Measurements from ENCODE around the gene ZNF8. TPM values are rescaled to one million over a fixed set of nuclear protein-coding genes. Genes with fewer than 3 reads are reported as not detected.

ZNF8 gene
- total and polyA plus RNA-seq, 4 experiments from 2014 or later: 0.63 to 10.2 (median 5.2) TPM

DNA sequence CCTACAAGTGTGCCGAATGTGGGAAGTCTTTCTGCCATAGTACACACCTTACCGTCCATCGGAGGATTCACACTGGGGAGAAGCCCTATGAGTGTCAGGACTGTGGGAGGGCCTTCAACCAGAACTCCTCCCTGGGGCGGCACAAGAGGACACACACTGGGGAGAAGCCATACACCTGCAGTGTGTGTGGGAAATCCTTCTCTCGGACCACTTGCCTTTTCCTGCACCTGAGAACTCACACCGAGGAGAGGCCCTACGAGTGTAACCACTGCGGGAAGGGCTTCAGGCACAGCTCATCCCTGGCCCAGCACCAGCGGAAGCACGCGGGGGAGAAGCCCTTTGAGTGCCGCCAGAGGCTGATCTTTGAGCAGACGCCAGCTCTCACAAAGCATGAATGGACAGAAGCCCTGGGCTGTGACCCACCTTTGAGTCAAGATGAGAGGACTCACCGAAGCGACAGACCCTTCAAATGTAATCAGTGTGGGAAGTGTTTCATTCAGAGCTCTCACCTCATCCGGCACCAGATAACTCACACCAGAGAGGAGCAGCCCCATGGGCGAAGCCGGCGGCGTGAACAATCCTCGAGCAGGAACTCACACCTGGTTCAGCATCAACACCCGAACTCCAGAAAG, 16.1 kb downstream of the ZNF8 start:
- H3K36me3 Mint-ChIP-seq: peaks cover 55 to 63% of the 10 kb centered on the region in 2 donors
- H3K9me3 Mint-ChIP-seq: peaks cover 0 to 40% (median 20%) of the 10 kb centered on the region in 8 donors
- Histone ChIP-seq H3K27me3 (ENCODE audit: insufficient read depth, low read length) (no peaks in the 10 kb centered on the region), H3K4me1 (ENCODE audit: insufficient read depth, low read length) (no peaks in the 10 kb centered on the region), H3K27ac (ENCODE audit: low read depth, low read length) (no peak overlapping the region), H3K9me3 (ENCODE audit: control insufficient read depth in 1 of 2, low read length in 2 of 2) (peaks cover 0 to 17% of the 10 kb centered on the region in 2 donors), H3K4me3 (ENCODE audit: low read length in 2 of 2) (no peak overlapping the region), H3K36me3 (ENCODE audit: insufficient read depth, low read length) (peaks cover 24% of the 10 kb centered on the region)
- peak overlapping the region in 1 of 7 donors; percentile 53 for H3K27ac Mint-ChIP-seq
- intact Hi-C loops (cut with micrococcal nuclease): no loop called here
- POLR2A ChIA-PET (ENCODE audit: partially characterized antibody): no interaction called here
- DNase-seq: no peak
- H3K4me1 Mint-ChIP-seq: peaks cover 0 to 5% (median under 1%) of the 10 kb centered on the region in 4 donors
- CTCF ChIA-PET (ENCODE audit: partially characterized antibody): no interaction called here
- no peak overlapping the region for H3K4me3 Mint-ChIP-seq
- H3K27me3 Mint-ChIP-seq: no peaks in the 10 kb centered on the region

DNA sequence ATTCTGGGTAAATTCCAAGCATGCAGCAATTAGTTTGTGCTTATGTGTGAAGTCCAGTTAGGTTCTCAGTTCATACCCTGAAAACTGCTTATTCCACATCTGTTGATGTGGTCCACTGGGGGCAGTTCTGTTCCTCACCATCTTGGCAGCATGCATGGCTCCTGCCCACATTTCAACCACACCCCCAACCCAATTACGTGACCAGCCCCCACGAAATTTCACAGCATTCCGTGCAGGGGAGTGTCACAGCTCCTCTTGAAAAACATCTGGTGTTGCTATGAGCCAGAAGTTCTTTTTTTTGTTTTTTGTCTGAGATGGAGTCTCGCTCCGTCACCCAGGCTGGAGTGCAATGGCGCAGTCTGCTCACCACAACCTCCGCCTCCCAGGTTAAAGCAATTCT, 17.3 kb downstream of the ZNF8 start:
- H3K27ac Mint-ChIP-seq: no peak overlapping the region
- POLR2A ChIA-PET (ENCODE audit: partially characterized antibody): interaction anchor here (1.6 kb wide), 1 partner anchor 19 kb away, joined by 3 read pairs; no protein-coding TSS in a partner anchor
- H3K27ac ChIP-seq (ENCODE audit: low read depth, low read length): no peak overlapping the region
- H3K27me3 Mint-ChIP-seq: no peaks in the 10 kb centered on the region
- no peak overlapping the region for H3K4me3 ChIP-seq (ENCODE audit: low read length in 2 of 2)
- H3K4me1 ChIP-seq (ENCODE audit: insufficient read depth, low read length): no peaks in the 10 kb centered on the region
- H3K27me3 ChIP-seq (ENCODE audit: insufficient read depth, low read length): no peaks in the 10 kb centered on the region
- H3K4me1 Mint-ChIP-seq: peaks cover 0 to 3% (median under 1%) of the 10 kb centered on the region in 4 donors
- no peak for DNase-seq
- H3K36me3 Mint-ChIP-seq: peaks cover 61 to 66% of the 10 kb centered on the region in 2 donors
- no peak overlapping the region for H3K4me3 Mint-ChIP-seq
- H3K9me3 ChIP-seq (ENCODE audit: control insufficient read depth in 1 of 2, low read length in 2 of 2): peaks cover 0 to 17% of the 10 kb centered on the region in 2 donors
- peaks cover 0 to 40% (median 20%) of the 10 kb centered on the region in 8 donors for H3K9me3 Mint-ChIP-seq
- intact Hi-C loops (cut with micrococcal nuclease): no loop called here
- CTCF ChIA-PET (ENCODE audit: partially characterized antibody): no interaction called here
- peaks cover 21% of the 10 kb centered on the region for H3K36me3 ChIP-seq (ENCODE audit: insufficient read depth, low read length)

DNA sequence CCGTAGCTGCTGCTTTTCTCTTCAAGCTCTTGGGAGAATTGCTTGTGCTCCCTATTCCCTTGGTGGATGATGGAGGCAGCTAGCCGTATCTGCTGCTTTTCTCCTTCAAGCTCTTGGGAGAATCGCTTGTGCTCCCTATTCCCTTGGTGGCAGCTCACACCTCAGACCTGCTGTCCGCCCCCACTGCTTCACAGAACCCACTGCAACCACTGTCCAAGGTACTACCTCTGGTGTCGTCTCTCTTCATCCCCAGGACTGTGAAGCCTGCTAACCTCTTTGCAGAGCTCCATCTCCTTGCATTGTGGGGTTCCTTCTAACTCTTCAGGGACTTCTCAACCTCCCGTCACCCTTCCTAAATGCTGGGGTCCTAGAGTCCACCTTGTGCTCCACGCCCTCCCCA, 21.9 kb downstream of the ZNF8 start:
- ChIA-PET POLR2A (ENCODE audit: partially characterized antibody) (no interaction called here), CTCF (ENCODE audit: partially characterized antibody) (no interaction called here)
- intact Hi-C loops (cut with micrococcal nuclease): no loop called here
- Mint-ChIP-seq H3K4me3 (no peak overlapping the region), H3K4me1 (peaks cover 10 to 15% (median 14%) of the 10 kb centered on the region in 4 donors), H3K36me3 (peaks cover 35 to 36% of the 10 kb centered on the region in 2 donors), H3K27ac (no peak overlapping the region), H3K9me3 (peaks cover 0 to 7% (median 3%) of the 10 kb centered on the region in 8 donors), H3K27me3 (no peaks in the 10 kb centered on the region)
- H3K9me3 ChIP-seq (ENCODE audit: control insufficient read depth in 1 of 2, low read length in 2 of 2): peaks cover 0 to under 1% of the 10 kb centered on the region in 2 donors
- H3K36me3 ChIP-seq (ENCODE audit: insufficient read depth, low read length): no peaks in the 10 kb centered on the region
- peaks cover 8% of the 10 kb centered on the region for H3K4me1 ChIP-seq (ENCODE audit: insufficient read depth, low read length)
- no peak overlapping the region for H3K4me3 ChIP-seq (ENCODE audit: low read length in 2 of 2)
- DNase-seq: no peak
- H3K27me3 ChIP-seq (ENCODE audit: insufficient read depth, low read length): no peaks in the 10 kb centered on the region
- H3K27ac ChIP-seq (ENCODE audit: low read depth, low read length): no peak overlapping the region

DNA sequence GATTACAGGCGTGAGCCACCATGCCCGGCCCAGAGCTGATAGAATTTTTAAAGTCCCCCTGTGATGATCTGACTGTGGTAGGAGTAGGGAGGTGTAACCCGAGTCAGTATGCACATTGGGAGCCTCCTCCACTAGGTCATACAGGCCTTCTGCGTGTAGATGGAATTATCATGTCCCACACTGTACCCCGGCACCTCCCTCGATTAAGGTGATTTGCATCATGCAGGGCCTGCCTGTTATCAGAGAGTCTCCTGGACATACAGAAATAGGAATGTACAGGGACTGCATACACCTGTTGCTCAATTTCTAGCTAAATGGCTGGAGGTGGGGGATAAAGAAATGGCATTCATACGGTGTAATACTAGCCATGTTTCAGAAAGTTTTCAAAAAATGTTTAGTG, 25.5 kb downstream of the ZNF8 start:
- peak overlapping the region; percentile 97 to 100 (median 99) for H3K27ac Mint-ChIP-seq
- Histone ChIP-seq H3K27ac (ENCODE audit: low read depth, low read length) (peak overlapping the region; percentile 95), H3K4me1 (ENCODE audit: insufficient read depth, low read length) (peaks cover 31% of the 10 kb centered on the region), H3K9me3 (ENCODE audit: control insufficient read depth in 1 of 2, low read length in 2 of 2) (no peaks in the 10 kb centered on the region), H3K4me3 (ENCODE audit: low read length in 2 of 2) (no peak overlapping the region), H3K27me3 (ENCODE audit: insufficient read depth, low read length) (no peaks in the 10 kb centered on the region), H3K36me3 (ENCODE audit: insufficient read depth, low read length) (peaks cover 10% of the 10 kb centered on the region)
- H3K27me3 Mint-ChIP-seq: no peaks in the 10 kb centered on the region
- intact Hi-C loops (cut with micrococcal nuclease): no loop called here
- CTCF ChIA-PET (ENCODE audit: partially characterized antibody): interaction anchor here (1.3 kb wide), 1 partner anchor 216 kb away, joined by 3 read pairs; no protein-coding TSS in a partner anchor
- H3K36me3 Mint-ChIP-seq: peaks cover 54 to 57% of the 10 kb centered on the region in 2 donors
- POLR2A ChIA-PET (ENCODE audit: partially characterized antibody): interaction anchor here (0.7 to 3.5 kb wide), 8 partner anchors 26 to 216 kb away, joined by 3 to 26 read pairs (median 6); partner anchors contain the start of genes ZBTB45, ZNF274, ZNF497 and ZNF544
- peak overlapping the region in 6 of 8 donors; percentile 97 to 100 (median 100) for H3K4me3 Mint-ChIP-seq
- no peak for DNase-seq
- peaks cover 0 to 3% (median 0%) of the 10 kb centered on the region in 8 donors for H3K9me3 Mint-ChIP-seq
- H3K4me1 Mint-ChIP-seq: peaks cover 32 to 50% (median 41%) of the 10 kb centered on the region in 4 donors

DNA sequence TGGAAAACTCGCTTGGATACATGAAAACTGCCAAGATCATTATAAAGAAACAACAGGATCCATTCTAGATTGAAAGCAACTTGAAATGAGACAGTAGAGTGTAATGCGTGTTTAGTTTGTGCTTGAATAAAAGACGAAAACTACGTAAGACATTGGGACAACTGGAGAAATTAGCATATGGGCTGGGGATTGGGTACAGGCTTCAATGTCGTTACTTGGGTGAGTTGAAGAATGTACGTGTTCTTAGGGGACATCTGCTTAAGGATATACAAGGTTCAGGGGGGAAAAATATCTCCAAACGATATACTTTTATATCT, 26.0 kb downstream of the ZNF8 start:
- no peaks in the 10 kb centered on the region for H3K9me3 ChIP-seq (ENCODE audit: control insufficient read depth in 1 of 2, low read length in 2 of 2)

DNA sequence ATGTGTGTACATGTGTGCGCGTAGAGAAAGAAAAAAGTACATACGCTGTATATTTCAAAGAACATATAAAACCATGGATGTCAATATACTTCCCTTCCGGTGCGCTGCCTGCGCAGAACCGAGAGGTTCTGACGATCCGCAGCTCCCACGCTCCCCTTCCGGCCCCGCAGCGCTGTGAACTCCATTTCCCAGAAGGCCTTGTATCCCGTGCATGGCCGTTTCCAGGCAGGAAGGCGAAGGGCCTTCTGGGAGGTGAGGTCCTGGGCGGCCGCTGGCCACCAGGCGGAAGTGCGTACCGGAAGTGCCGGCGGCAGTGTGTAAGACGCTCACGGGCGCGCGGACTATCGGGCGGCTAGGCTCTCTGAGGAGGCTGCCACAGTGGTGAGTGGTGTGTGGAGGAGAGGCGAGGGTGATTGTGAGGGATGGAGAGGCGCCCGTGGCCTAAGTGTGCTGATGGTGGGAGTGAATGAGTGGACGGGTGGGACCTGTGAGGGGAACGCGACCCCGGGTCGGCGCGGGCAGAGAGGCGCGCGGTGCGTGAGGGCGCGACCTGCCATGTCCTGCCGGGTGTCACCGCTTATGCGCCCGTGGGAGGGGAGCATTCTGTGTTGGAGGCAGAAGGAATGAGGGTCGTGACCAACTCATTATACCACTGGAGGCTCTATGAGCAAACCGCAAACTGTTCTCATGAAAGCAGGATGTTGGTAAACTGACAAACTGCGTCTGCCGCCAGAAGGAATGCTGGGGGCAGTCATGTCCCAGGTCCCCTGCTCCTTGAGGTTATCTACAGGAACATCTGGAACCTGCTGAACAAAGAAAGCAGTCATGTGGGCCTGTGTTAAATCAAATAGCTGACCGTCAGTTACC, 26.5 kb downstream of the ZNF8 start, which contains the start of gene ERVK3-1:
ERVK3-1 (plus strand) TSS at position 313 of the 867 bp plus-strand sequence. CDS start 6,792 bp downstream, outside the sequence.
- Mint-ChIP-seq H3K27me3 (no peaks in the 10 kb centered on the region), H3K4me3 (peak within 1 kb of the TSS; percentile 97 to 100 (median 100)), H3K36me3 (peaks cover 57 to 60% of the 10 kb centered on the region in 2 donors), H3K4me1 (peaks cover 34 to 59% (median 45%) of the 10 kb centered on the region in 4 donors), H3K27ac (peak within 1 kb of the TSS; percentile 97 to 100 (median 99)), H3K9me3 (peaks cover 0 to 3% (median 0%) of the 10 kb centered on the region in 8 donors)
- H3K9me3 ChIP-seq (ENCODE audit: control insufficient read depth in 1 of 2, low read length in 2 of 2): no peaks in the 10 kb centered on the region
- no peaks in the 10 kb centered on the region for H3K27me3 ChIP-seq (ENCODE audit: insufficient read depth, low read length)
- CTCF ChIA-PET (ENCODE audit: partially characterized antibody): interaction anchor here (1.1 kb wide), 1 partner anchor 92 kb away, joined by 3 read pairs; no protein-coding TSS in a partner anchor
- H3K36me3 ChIP-seq (ENCODE audit: insufficient read depth, low read length): peaks cover 16% of the 10 kb centered on the region
- H3K27ac ChIP-seq (ENCODE audit: low read depth, low read length): peak within 1 kb of the TSS; percentile 95
- POLR2A ChIA-PET (ENCODE audit: partially characterized antibody): interaction anchor here (0.6 to 3.5 kb wide), 20 partner anchors 11 to 250 kb away, joined by 3 to 26 read pairs (median 5); partner anchors contain the start of genes CHMP2A, ZBTB45, ZNF132 and ZNF274
- intact Hi-C loops (cut with micrococcal nuclease): loop anchor here (1.0 to 5.0 kb wide), 13 partner anchors 21 to 1913 kb away; partner anchors contain the start of genes RPS5, ZNF274, ZNF324B and ZNF446
- H3K4me1 ChIP-seq (ENCODE audit: insufficient read depth, low read length): peaks cover 31% of the 10 kb centered on the region
- H3K4me3 ChIP-seq (ENCODE audit: low read length in 2 of 2): peak within 1 kb of the TSS; percentile 54 to 83
- peak; percentile 93 to 97 (median 95) for DNase-seq

More for the DNA sequence above, 26.0 kb downstream of the ZNF8 start:
- Histone ChIP-seq H3K27ac (ENCODE audit: low read depth, low read length) (peak overlapping the region; percentile 95), H3K4me1 (ENCODE audit: insufficient read depth, low read length) (peaks cover 31% of the 10 kb centered on the region), H3K36me3 (ENCODE audit: insufficient read depth, low read length) (peaks cover 14% of the 10 kb centered on the region), H3K4me3 (ENCODE audit: low read length in 2 of 2) (peak overlapping the region; percentile 54 to 83), H3K27me3 (ENCODE audit: insufficient read depth, low read length) (no peaks in the 10 kb centered on the region)
- ChIA-PET CTCF (ENCODE audit: partially characterized antibody) (interaction anchor here (1.3 kb wide), 1 partner anchor 215 kb away, joined by 3 read pairs; no protein-coding TSS in a partner anchor), POLR2A (ENCODE audit: partially characterized antibody) (interaction anchor here (0.6 to 3.5 kb wide), 16 partner anchors 12 to 250 kb away, joined by 3 to 26 read pairs (median 6); partner anchors contain the start of genes CHMP2A, ZBTB45, ZNF132 and ZNF274)
- peak overlapping the region; percentile 97 to 100 (median 99) for H3K27ac Mint-ChIP-seq
- H3K4me1 Mint-ChIP-seq: peaks cover 35 to 55% (median 45%) of the 10 kb centered on the region in 4 donors
- peaks cover 0 to 3% (median 0%) of the 10 kb centered on the region in 8 donors for H3K9me3 Mint-ChIP-seq
- DNase-seq: peak in 1 of 5 donors; percentile 2
- H3K36me3 Mint-ChIP-seq: peaks cover 57 to 60% of the 10 kb centered on the region in 2 donors
- peak overlapping the region; percentile 97 to 100 (median 100) for H3K4me3 Mint-ChIP-seq
- intact Hi-C loops (cut with micrococcal nuclease): loop anchor here (1.0 to 5.0 kb wide), 13 partner anchors 22 to 1912 kb away; partner anchors contain the start of genes RPS5, ZNF274, ZNF324B and ZNF446
- H3K27me3 Mint-ChIP-seq: no peaks in the 10 kb centered on the region

All from CD4-positive, alpha-beta memory T cell (primary cell).